Daoy (cell line): ENCODE measurements around the gene ID3. TPM values are rescaled to one million over a fixed set of nuclear protein-coding genes. Genes with fewer than 3 reads are reported as not detected.
"Not testable (repeated sequence)": the region's sequence is repeated elsewhere in the genome, so short reads cannot be mapped to it uniquely, and the experiment has no call there.

ENCODE experiments used
- DNase-seq: peaks from one replicate; pipeline ENCODE4 v3.0.0-alpha.2; 2015; ENCODE audit warnings: low read depth
- total RNA-seq: library from RNA; depleted of rRNA; stranded (reverse); fragments of >200 nt; shearing (Covaris generic); gene quantifications from 2 replicates; pipeline ENCODE4 v1.2.3, GENCODE V29; 2014

The ID3 gene
- total RNA-seq, 1 experiment from 2014 or later = 372 TPM

- no peak for DNase-seq
These were observed 5.8 kb downstream of the ID3 start for GRCh38 chr1:23553231-23554126.

DNA sequence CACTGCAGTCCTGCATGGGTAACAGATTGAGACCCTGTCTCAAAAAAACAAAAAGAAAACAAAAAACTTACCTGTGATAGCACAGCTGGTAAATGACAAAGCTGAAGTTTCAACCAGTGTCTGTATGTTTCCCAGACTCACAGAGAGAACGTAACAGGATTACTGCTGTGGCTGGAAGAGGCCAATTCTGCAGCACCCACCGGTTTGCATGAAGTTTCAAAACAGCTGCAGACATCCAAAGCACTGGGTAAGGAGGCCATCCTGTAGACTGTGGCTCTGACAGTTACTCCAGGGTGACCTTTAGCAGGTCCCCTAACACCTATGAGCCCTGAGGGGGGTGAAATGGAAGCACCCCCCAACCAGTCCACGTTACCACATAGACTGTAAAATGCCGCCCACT is 7.5 kb downstream of the ID3 start:
- no peak for DNase-seq

- no peak for DNase-seq
These were observed 10.6 kb downstream of the ID3 start for GRCh38 chr1:23548704-23549143.

GRCh38 chr1:23546897-23547584 is 12.3 kb downstream of the ID3 start:
- DNase-seq = no peak

DNA sequence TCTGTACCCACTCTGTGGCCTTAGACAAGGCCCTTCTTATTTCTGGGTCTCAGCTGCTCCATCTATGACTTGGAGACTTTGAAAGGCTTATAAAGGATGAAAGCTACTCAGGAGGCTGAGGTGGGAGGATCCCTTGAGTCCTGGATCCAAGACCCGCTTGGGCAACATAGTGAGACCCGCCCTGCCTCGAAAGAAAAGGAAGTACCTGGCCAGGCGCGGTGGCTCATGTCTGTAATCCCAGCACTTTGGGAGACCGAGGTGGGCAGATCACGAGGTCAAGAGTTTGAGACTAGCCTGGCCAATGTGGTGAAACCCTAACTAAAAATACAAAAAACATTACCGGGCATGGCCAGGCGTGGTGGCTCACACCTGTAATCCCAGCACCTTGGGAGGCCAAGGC is 13.4 kb downstream of the ID3 start:
- DNase-seq = no peak

DNA sequence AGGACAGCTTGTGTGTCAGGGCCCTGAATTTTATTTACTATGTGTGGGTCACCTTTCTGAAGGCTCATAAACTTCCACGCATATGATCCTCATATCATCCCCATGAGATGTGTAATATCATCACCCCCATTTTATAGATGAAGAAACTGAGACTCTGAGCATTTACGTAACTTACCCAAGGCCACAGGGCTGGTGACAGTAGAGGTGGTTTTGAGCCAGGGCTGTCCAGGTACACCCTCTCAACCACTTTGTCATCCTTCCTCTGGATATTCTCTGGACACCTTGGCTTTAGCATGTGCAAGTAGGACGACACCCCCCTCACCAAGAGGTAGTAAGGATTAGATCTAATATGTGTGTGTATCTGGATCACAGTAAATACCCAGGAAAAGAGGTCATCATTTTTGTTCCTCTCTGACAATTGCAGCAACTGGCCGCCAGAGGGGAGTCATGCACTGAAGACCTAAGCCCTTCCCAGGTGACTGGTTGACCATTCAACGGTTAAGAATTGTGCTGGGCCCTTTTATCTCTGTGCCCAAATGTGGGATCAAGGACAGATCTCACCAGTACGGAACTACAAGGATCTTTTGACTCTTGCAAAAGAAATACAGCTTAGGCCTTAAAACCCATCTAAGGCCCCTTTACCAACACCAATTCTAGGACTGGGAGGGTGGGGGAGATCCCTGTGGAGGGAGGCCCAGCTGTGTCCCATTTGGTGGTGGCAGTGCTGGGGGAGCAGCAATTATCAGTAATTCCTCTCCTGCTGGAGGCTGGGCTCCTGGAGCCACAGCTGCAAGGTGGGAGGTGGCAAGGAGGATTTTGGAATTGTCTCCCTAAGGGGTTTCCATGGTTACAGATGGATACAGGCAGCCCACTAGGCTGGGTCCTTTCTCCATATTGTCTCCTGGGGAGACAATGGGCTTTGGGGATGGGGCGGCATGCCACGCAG is 14.6 kb downstream of the ID3 start:
- peak; percentile 83 for DNase-seq

GRCh38 chr1:23543707-23544443 is 15.4 kb downstream of the ID3 start:
- DNase-seq = no peak

DNA sequence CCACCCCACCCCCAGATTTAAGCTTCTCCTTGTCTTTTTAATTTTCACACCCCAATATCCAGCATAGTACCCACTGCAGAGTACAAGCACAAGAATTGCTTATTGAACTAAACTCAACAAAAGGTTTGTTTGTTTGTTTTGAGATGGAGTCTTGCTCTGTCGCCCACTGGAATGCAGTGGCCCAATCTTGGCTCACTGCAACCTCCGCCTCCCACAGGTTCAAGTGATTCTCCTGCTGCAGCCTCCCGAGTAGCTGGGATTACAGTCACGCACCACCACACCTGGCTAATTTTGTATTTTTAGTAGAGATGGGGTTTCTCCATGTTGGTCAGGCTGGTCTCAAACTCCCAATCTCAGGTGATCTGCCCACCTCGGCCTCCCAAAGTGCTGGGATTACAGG is 16.4 kb downstream of the ID3 start:
- DNase-seq = not testable (repeated sequence)

DNA sequence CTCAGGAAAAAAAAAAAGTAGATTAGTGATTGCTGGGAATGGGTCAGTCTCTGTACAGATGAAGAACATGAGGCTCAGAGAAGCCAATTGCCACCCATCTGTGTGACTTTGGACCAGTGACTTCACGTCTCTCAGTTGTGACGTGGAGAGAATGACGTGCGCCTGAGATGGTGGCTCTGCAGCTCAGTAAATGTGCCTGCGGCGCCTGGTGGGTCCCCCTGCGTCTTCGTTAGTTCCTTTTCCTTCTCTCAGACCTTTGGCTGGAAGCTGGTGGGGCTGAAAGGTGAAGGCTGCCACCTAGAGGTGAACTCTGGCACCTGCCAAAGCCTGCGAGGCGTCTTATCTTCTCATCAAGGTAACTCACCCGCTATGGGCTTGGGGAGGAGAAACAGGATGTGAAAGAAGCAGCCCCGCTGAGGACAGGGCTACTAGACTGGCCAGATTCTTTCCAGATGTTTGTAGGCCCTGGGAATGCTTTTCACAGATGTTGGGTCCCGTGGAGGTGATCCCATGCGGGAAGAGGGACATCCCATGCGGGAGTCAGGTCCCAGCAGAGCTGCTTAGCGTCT is 19.5 kb downstream of the ID3 start:
- peak; percentile 94 for DNase-seq

DNA sequence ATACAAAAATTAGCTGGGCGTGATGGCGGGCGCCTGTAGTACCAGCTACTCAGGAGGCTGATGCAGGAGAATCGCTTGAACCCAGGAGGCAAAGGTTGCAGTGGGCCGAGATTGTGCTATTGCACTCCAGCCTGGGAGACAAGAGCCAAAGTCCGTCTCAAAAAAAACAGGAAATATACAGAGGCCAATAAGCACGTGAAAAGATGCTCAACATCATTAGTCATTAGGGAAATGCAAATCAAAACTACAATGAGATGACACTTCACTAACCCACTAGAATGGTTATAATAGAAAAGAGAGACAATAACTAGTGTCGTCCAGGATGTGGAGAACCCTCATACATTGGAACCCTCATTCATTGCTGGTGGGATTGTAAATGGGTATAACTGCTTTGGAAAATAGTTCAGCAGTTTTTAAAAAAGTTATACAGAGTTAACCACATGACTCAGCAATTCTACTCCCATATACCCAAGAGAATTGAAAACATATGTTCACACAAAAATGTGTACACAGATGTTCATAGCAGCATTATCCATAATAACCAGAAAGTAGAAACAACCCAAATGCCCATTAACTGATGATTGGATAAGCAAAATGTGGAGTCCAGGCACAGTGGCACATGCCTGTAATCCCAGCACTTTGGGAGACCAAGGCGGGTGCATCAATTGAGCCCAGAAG is 21.9 kb downstream of the ID3 start:
- DNase-seq = no peak

DNA sequence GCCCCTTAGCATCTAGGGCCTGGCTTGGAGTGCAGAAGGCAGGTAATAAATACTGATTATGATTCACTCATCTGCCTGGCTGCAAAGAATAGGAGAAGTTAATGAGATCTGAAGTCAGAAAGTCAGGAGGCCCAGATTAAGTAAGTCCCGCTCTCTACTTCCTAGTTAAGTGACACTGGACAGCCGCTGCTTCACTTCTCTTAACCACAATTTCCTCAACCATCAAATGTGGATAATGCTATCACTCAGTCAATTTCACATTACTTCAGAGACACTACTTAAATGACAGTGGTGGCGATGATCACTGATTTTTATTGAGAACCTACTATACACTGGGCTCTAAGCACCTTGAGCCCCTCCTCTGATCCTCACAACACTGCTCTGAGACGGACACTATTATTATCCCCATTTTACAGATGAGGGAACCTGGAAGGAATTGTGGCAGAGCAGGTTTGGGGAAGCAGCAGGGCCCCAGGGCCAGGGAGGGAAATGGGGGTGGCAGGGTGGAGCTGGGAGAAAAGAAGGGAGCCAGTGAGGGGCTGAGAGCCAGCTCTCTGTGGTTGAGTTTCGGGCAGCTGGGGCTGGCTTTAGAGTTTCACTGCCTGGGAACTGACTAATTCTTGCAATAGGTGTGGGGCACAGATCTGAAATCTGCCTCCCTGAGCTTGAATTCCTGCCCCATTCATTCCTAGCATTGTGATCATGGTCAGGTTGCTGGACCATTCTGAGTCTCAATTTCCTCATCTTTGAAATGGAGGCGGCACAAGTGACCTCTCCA is 25.9 kb downstream of the ID3 start:
- DNase-seq = no peak

GRCh38 chr1:23531562-23532094 is 27.7 kb downstream of the ID3 start:
- DNase-seq = no peak

GRCh38 chr1:23530747-23531561 is 28.3 kb downstream of the ID3 start, which contains the start of gene E2F2:
E2F2 (minus strand) TSS chr1:23531233; CDS start chr1:23530793, 440 bp downstream.
- DNase-seq = peak; percentile 89

DNA sequence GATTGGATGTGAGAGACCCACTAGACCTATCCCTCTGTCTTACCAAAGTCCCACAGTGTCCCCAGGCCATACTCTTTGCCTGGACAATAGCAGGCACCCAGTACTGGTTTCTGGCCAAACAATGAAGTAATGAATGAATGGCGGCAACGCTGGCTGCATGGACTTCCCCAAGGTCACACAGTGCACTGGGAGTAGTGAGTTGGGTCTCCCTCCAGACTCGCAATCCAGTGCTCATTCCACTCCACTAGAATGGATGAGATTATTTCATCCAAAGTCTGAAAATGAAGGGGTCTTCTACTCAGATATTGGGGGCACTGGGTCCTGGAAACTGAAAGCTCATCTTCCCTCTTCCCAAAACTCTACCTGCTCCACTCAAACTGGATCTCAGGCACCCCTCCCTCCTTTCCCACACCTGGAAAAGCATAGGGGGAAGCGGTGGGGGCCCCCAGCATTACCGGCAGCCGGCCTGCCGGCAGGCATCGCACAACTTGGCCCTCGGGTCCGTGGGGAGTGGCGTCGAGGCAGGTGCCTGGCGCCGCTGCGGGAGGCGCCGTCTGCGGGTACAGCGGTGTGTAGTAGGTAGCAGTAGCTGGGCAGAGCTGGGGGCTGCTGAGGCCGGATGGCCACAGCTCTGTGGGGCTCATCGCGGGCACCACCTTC is 29.1 kb downstream of the ID3 start:
- DNase-seq = no peak

DNA sequence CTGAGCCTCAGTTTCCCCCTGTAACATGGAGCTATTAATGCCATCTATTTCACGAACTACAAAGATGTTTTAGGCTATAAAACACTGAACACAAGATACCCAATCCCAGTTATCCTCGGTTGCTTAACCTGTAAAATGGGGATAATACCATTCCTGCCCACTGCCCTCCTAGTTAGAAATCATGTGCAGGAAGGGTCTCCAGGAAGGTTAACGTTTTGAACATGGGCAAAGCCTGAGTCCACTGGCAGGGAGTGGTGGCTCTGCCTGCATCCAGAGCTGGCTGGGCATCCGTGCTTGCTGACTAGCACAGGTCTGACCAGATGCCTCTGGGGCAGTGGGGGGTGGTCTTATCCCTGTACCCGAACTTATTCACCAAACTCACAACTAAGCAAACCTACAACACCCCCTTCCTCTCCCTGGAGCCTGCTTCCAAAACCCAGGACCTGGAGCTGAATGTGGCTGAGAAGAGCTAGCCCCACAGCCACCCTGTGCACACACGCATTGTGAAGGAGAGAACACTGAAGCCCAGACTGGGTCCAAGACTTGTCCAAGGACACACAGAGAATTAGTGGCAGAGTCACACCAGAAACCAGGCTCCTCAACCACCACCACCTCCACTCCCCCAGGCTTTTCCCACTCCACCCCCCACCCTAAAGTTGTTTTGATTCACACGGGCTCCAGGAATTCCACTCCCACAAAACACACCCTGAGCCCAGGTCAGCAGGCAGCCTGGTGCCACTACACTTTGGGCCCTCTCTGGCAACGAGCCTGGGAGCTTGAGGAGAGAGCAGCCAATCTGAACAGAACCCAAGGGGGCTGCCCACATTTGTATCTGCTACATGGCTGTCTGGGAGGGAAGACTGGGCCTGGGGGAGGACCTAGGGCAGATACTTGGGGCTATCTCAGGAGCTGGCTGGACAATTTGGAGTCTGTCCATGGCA is 29.9 kb downstream of the ID3 start:
- DNase-seq = peak; percentile 49

DNA sequence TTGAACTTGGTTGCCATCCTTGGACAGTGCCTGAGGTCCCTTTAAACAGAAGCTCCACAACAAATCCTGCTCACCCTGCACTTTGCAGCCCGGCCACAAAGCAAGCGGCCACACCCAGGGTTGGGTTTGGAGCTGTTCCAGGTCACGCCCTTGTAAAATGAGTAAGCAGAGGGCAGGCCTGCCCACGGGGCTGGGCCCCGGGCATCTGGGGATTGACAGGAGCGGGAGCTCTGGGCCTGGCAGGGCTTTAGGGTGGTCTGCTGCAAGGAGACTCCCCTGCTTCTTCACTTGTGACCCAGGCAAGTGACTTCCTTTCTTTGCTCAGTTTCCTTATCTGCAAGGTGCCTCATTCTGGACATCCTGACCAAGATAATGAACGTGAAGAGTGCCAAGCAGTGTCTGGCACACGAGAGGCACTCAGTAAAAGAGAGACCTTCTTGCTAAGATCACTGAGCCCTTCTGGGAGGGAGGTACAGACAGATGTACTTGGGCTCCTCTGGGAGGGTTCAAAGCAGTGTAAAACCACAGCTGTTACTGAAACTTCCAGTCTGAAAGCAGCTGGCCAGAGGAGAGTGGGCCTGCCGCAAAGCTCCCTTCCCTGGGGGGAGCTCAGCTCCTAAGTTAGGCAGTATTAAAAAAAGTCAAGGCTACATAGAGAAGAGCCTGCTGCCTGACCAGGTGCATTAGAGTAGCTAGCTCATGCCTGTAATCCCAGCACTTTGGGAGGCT is 30.9 kb downstream of the ID3 start:
- peak; percentile 96 for DNase-seq
